ENCODE data around the gene HHIPL1. TPM values are rescaled to one million over a fixed set of nuclear protein-coding genes. Genes with fewer than 3 reads are reported as not detected.

The HHIPL1 gene
- total RNA-seq, 1 experiment from 2014 or later, result not detected

GRCh38 chr14:99625476-99625875 lies 19.5 kb upstream of the HHIPL1 start:
- BruUV-seq (replicated peaks), result no TSS peak
- peaks cover 19% of the 10 kb centered on the region for H3K27me3 Mint-ChIP-seq (ENCODE audit: unreplicated experiment)
- H3K9me3 Mint-ChIP-seq (ENCODE audit: low read depth, unreplicated experiment), result no peaks in the 10 kb centered on the region
- DNase-seq, result no peak
- H3K36me3 Mint-ChIP-seq (ENCODE audit: insufficient read depth, unreplicated experiment), result no peaks in the 10 kb centered on the region
- H3K4me3 Mint-ChIP-seq (ENCODE audit: low read depth, unreplicated experiment), result no peak overlapping the region
- no peak for TF ChIP-seq CTCF (IDR thresholded peaks at IDR 0.05; ENCODE audit: unreplicated experiment)
- intact Hi-C loops (cut with micrococcal nuclease; ENCODE audit: unreplicated experiment), result no loop called here
- no peak overlapping the region for H3K27ac Mint-ChIP-seq (ENCODE audit: unreplicated experiment)
- H3K4me1 Mint-ChIP-seq (ENCODE audit: low read depth, unreplicated experiment), result peaks cover 10% of the 10 kb centered on the region
- CTCF ChIA-PET, result no interaction called here

DNA sequence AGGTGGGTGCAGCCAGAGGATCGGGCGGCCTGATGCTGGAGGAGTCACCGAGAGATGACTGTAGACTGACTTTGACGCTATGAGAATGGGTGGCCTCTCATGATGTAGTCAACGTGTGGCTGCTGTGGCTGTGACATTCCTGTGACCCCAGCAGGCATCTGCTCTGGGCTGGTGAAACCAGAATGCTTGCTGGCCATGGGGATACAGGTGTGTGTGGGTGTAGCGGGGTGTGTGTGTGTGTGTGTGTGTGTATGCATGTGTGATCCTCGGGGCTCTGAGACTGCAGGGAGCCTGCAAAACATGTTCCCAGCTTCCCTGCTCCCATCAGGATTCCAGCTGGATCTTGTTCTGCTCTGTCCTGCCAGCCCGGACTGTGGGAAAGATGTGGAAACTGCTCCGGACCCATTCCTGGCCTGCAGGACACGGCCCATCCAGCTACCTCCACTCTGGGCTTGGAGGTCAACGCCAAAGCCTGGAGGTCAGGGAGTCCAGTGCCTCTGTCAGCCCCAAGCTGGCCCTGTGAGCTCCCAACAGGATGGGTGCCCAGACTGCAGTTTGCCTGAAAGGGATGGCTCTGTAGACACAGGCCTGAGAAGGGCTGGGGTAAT lies 18.8 kb upstream of the HHIPL1 start:
- no TSS peak for BruUV-seq (replicated peaks)
- no peak for TF ChIP-seq CTCF (IDR thresholded peaks at IDR 0.05; ENCODE audit: unreplicated experiment)
- CTCF ChIA-PET, result interaction anchor here (0.5 to 0.9 kb wide), 2 partner anchors 21 to 102 kb away, joined by 3 read pairs; no protein-coding TSS in a partner anchor
- Mint-ChIP-seq H3K4me3 (ENCODE audit: low read depth, unreplicated experiment) (no peak overlapping the region), H3K4me1 (ENCODE audit: low read depth, unreplicated experiment) (peaks cover 10% of the 10 kb centered on the region), H3K9me3 (ENCODE audit: low read depth, unreplicated experiment) (no peaks in the 10 kb centered on the region), H3K27me3 (ENCODE audit: unreplicated experiment) (peaks cover 19% of the 10 kb centered on the region), H3K27ac (ENCODE audit: unreplicated experiment) (no peak overlapping the region), H3K36me3 (ENCODE audit: insufficient read depth, unreplicated experiment) (no peaks in the 10 kb centered on the region)
- DNase-seq, result no peak
- intact Hi-C loops (cut with micrococcal nuclease; ENCODE audit: unreplicated experiment), result no loop called here

GRCh38 chr14:99627100-99627499 lies 17.8 kb upstream of the HHIPL1 start:
- Mint-ChIP-seq H3K36me3 (ENCODE audit: insufficient read depth, unreplicated experiment) (no peaks in the 10 kb centered on the region), H3K9me3 (ENCODE audit: low read depth, unreplicated experiment) (no peaks in the 10 kb centered on the region), H3K4me1 (ENCODE audit: low read depth, unreplicated experiment) (peaks cover 8% of the 10 kb centered on the region), H3K4me3 (ENCODE audit: low read depth, unreplicated experiment) (no peak overlapping the region), H3K27me3 (ENCODE audit: unreplicated experiment) (peaks cover 23% of the 10 kb centered on the region), H3K27ac (ENCODE audit: unreplicated experiment) (no peak overlapping the region)
- TF ChIP-seq CTCF (IDR thresholded peaks at IDR 0.05; ENCODE audit: unreplicated experiment), result no peak
- DNase-seq, result no peak
- CTCF ChIA-PET, result no interaction called here
- no TSS peak for BruUV-seq (replicated peaks)
- intact Hi-C loops (cut with micrococcal nuclease; ENCODE audit: unreplicated experiment), result no loop called here

DNA sequence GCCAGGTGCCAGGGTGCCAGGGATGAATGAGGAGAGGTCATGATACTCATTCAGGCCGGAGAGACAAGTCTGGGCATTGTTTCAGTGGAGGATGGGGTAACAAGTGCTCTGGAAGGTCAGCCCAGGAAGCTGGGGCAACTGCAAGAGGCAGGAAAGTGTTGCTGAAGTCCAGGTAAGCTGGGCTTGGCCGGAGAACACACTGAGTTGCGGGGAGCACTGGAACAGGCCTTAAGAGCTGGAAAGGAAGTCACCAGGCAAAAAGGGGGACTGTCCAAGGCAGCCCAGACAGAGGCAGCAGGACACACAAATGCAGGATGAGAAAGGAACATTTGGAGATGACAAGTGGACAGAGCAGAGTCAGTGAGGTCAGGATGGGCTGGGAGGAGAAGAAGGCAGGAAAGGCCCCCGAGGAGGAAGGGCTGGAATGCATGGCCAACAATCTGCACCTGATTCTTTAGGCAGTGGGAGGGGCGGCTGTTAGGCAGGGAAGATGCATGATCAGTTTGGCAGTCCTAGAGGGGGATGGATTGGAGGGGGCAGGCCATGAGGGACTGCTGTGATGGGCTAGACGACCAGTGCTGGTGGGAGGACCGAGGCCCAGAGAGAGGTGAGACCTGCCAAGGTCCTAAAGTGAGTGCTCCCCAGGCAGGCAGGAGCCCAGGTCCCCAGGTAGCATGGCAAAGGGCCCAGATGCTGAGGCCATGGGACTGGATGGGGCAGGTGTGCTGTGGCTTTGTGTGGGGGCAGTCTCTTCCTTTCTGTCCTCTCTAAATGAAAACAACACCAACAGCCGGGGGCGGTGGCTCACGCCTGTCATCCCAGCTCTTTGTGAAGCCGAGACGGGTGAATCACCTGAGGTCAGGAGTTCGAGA lies 17.2 kb upstream of the HHIPL1 start:
- H3K36me3 Mint-ChIP-seq (ENCODE audit: insufficient read depth, unreplicated experiment), result no peaks in the 10 kb centered on the region
- DNase-seq, result no peak
- peaks cover 2% of the 10 kb centered on the region for H3K4me1 Mint-ChIP-seq (ENCODE audit: low read depth, unreplicated experiment)
- no TSS peak for BruUV-seq (replicated peaks)
- H3K27ac Mint-ChIP-seq (ENCODE audit: unreplicated experiment), result no peak overlapping the region
- H3K4me3 Mint-ChIP-seq (ENCODE audit: low read depth, unreplicated experiment), result no peak overlapping the region
- no peaks in the 10 kb centered on the region for H3K9me3 Mint-ChIP-seq (ENCODE audit: low read depth, unreplicated experiment)
- intact Hi-C loops (cut with micrococcal nuclease; ENCODE audit: unreplicated experiment), result no loop called here
- CTCF ChIA-PET, result interaction anchor here (0.8 to 1.0 kb wide), 3 partner anchors 22 to 65 kb away, joined by 5 read pairs; no protein-coding TSS in a partner anchor
- H3K27me3 Mint-ChIP-seq (ENCODE audit: unreplicated experiment), result peaks cover 29% of the 10 kb centered on the region
- TF ChIP-seq CTCF (IDR thresholded peaks at IDR 0.05; ENCODE audit: unreplicated experiment), result no peak
